ENCODE data around the gene ZSWIM4. TPM values are rescaled to one million over a fixed set of nuclear protein-coding genes. Genes with fewer than 3 reads are reported as not detected.

ZSWIM4 gene
- polyA plus RNA-seq, 3 donors = 0.19 to 1.1 (median 0.23) TPM

DNA sequence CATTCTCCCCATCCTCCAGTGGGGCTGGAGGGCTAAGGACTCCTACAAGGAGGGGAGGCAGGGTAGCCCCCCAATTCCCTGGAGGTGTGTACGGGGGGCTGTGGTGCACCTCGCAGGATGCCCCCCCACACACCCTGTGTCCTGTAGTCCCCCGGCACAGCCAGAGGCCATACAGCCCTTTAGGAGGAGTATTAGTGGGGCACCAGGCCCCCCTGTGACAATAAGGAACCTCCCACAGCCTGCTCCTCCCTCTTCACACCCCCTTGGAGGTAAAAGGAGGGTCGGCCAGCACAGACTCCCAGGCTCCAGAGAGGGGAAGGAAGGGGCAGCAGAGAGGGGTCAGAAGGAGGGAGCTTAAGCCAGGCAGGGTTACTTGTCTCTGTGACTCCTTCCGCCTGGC lies 81.6 kb downstream of the ZSWIM4 start, which contains the start of gene NANOS3:
Gene NANOS3 (plus strand): TSS at position 301 of the 400 bp plus-strand sequence. CDS start 115 bp downstream, outside the sequence.
- Histone ChIP-seq H3K9ac (ENCODE audit: insufficient read depth, low read length, poor library complexity, severe bottlenecking) (no peak within 1 kb of the TSS), H3K4me1 (ENCODE audit: control insufficient read depth in 1 of 2, insufficient read depth in 2 of 2, low read length in 2 of 2) (peaks cover 32 to 38% of the 10 kb centered on the region in 2 donors), H3K4me2 (replicated peaks; ENCODE audit: extremely low read depth, low read length, poor library complexity, severe bottlenecking) (no peak within 1 kb of the TSS), H3K36me3 (replicated peaks in 1 of 2; ENCODE audit: control insufficient read depth in 1 of 2, insufficient read depth in 2 of 2, low read length in 2 of 2) (no peaks in the 10 kb centered on the region), H2AFZ (ENCODE audit: insufficient read depth, low read depth, low read length, poor library complexity, severe bottlenecking) (no peak within 1 kb of the TSS), H3K27me3 (ENCODE audit: control insufficient read depth in 2 of 2, insufficient read depth in 2 of 2, low read length in 2 of 2) (peaks cover 0 to 11% of the 10 kb centered on the region in 2 donors), H3K27ac (ENCODE audit: low read depth in 1 of 2, low read length in 2 of 2) (no peak within 1 kb of the TSS), H3K9me3 (replicated peaks in 1 of 2; ENCODE audit: control insufficient read depth in 1 of 2, insufficient read depth in 1 of 2, low read length in 2 of 2) (no peaks in the 10 kb centered on the region), H3K79me2 (ENCODE audit: insufficient read depth, low read length) (no peaks in the 10 kb centered on the region), H3K4me3 (replicated peaks in 1 of 3; ENCODE audit: low read depth in 2 of 3, low read length in 3 of 3) (no peak within 1 kb of the TSS), H4K20me1 (ENCODE audit: insufficient read depth, low read length) (no peaks in the 10 kb centered on the region)
- Mint-ChIP-seq H3K4me1 (peaks cover 34% of the 10 kb centered on the region), H3K9me3 (peaks cover 0 to 2% (median 0%) of the 10 kb centered on the region in 7 donors), H3K27me3 (ENCODE audit: low read depth in 3 of 3) (peaks cover 12 to 48% (median 18%) of the 10 kb centered on the region in 3 donors), H3K36me3 (no peaks in the 10 kb centered on the region), H3K27ac (peak within 1 kb of the TSS in 2 of 7 donors; percentile 40 to 45), H3K4me3 (no peak within 1 kb of the TSS)
- no peak for DNase-seq
- TF ChIP-seq, protein P1, sequence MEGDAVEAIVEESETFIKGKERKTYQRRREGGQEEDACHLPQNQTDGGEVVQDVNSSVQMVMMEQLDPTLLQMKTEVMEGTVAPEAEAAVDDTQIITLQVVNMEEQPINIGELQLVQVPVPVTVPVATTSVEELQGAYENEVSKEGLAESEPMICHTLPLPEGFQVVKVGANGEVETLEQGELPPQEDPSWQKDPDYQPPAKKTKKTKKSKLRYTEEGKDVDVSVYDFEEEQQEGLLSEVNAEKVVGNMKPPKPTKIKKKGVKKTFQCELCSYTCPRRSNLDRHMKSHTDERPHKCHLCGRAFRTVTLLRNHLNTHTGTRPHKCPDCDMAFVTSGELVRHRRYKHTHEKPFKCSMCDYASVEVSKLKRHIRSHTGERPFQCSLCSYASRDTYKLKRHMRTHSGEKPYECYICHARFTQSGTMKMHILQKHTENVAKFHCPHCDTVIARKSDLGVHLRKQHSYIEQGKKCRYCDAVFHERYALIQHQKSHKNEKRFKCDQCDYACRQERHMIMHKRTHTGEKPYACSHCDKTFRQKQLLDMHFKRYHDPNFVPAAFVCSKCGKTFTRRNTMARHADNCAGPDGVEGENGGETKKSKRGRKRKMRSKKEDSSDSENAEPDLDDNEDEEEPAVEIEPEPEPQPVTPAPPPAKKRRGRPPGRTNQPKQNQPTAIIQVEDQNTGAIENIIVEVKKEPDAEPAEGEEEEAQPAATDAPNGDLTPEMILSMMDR (IDR thresholded peaks at IDR 0.05) = no peak
- 100% methylated on average over 1 of the region's 5 CpGs for WGBS (ENCODE audit: insufficient coverage)
- intact Hi-C loops (cut with micrococcal nuclease) = loop anchor here in 1 of 2 donors (10.0 kb wide), 1 partner anchor 608 kb away; no protein-coding TSS in a partner anchor

DNA sequence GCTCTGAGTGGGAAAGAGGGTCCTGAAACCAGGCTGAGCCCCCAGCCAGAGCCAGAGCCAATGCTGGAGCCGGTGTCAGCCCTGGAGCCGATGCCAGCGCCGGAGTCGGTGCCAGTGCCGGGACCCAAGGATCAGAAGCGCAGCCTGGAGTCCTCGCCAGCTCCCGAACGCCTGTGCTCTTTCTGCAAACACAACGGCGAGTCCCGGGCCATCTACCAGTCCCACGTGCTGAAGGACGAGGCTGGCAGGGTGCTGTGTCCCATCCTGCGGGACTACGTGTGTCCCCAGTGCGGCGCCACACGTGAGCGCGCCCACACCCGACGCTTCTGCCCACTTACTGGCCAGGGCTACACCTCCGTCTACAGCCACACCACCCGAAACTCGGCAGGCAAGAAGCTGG lies 82.1 kb downstream of the ZSWIM4 start:
- no peaks in the 10 kb centered on the region for H3K36me3 ChIP-seq (replicated peaks in 1 of 2; ENCODE audit: control insufficient read depth in 1 of 2, insufficient read depth in 2 of 2, low read length in 2 of 2)
- H3K27ac ChIP-seq (ENCODE audit: low read depth in 1 of 2, low read length in 2 of 2) = no peak overlapping the region
- no peak overlapping the region for H3K27ac Mint-ChIP-seq
- H3K9me3 Mint-ChIP-seq = peaks cover 0 to 2% (median 0%) of the 10 kb centered on the region in 7 donors
- H3K4me2 ChIP-seq (replicated peaks; ENCODE audit: extremely low read depth, low read length, poor library complexity, severe bottlenecking) = no peak overlapping the region
- TF ChIP-seq, protein P1 (IDR thresholded peaks at IDR 0.05) = no peak
- 96% methylated on average over 17 of the region's 27 CpGs for WGBS (ENCODE audit: insufficient coverage)
- intact Hi-C loops (cut with micrococcal nuclease) = loop anchor here in 1 of 2 donors (10.0 kb wide), 1 partner anchor 607 kb away; no protein-coding TSS in a partner anchor
- no peak overlapping the region for H3K4me3 ChIP-seq (replicated peaks in 1 of 3; ENCODE audit: low read depth in 2 of 3, low read length in 3 of 3)
- H3K4me3 Mint-ChIP-seq = no peak overlapping the region
- peaks cover 39% of the 10 kb centered on the region for H3K4me1 Mint-ChIP-seq
- no peaks in the 10 kb centered on the region for H3K36me3 Mint-ChIP-seq
- no peak for DNase-seq
- no peak overlapping the region for H3K9ac ChIP-seq (ENCODE audit: insufficient read depth, low read length, poor library complexity, severe bottlenecking)
- peaks cover 9 to 44% (median 14%) of the 10 kb centered on the region in 3 donors for H3K27me3 Mint-ChIP-seq (ENCODE audit: low read depth in 3 of 3)
- H3K4me1 ChIP-seq (ENCODE audit: control insufficient read depth in 1 of 2, insufficient read depth in 2 of 2, low read length in 2 of 2) = peaks cover 36 to 43% of the 10 kb centered on the region in 2 donors
- H2AFZ ChIP-seq (ENCODE audit: insufficient read depth, low read depth, low read length, poor library complexity, severe bottlenecking) = no peak overlapping the region
- no peaks in the 10 kb centered on the region for H4K20me1 ChIP-seq (ENCODE audit: insufficient read depth, low read length)
- no peaks in the 10 kb centered on the region for H3K9me3 ChIP-seq (replicated peaks in 1 of 2; ENCODE audit: control insufficient read depth in 1 of 2, insufficient read depth in 1 of 2, low read length in 2 of 2)
- peaks cover 0 to 11% of the 10 kb centered on the region in 2 donors for H3K27me3 ChIP-seq (ENCODE audit: control insufficient read depth in 2 of 2, insufficient read depth in 2 of 2, low read length in 2 of 2)
- H3K79me2 ChIP-seq (ENCODE audit: insufficient read depth, low read length) = no peaks in the 10 kb centered on the region

Measured in CD14-positive monocyte (primary cell).